ENCODE measurements around the gene THAP7. TPM values are rescaled to one million over a fixed set of nuclear protein-coding genes. Genes with fewer than 3 reads are reported as not detected.

Gene THAP7
- total and polyA plus RNA-seq, 2 of the 13 experiments (the other 11 are each of a cell fraction or from before 2014, with no cell fraction given), result 13.0 to 25.5 TPM

- TF ChIP-seq ARID5B (CRISPR knock-in tag; IDR thresholded peaks at IDR 0.05) (peak; percentile 70), ZSCAN25 (CRISPR knock-in tag; IDR thresholded peaks at IDR 0.05) (no peak), ZNF142 (CRISPR knock-in tag; IDR thresholded peaks at IDR 0.05) (no peak), ZNF414 (CRISPR knock-in tag; IDR thresholded peaks at IDR 0.05) (peak; percentile 91), DZIP1 (CRISPR knock-in tag; IDR thresholded peaks at IDR 0.05) (no peak), PLSCR1 (CRISPR knock-in tag; IDR thresholded peaks at IDR 0.05; ENCODE audit: borderline replicate concordance) (no peak), CEBPG (CRISPR knock-in tag; IDR thresholded peaks at IDR 0.05) (peak; percentile 13; the same call in 1 of the 2 replicates), TFDP2 (CRISPR knock-in tag; IDR thresholded peaks at IDR 0.05) (no peak), ZGPAT (CRISPR knock-in tag; IDR thresholded peaks at IDR 0.05) (peak; percentile 67; the same call in 1 of the 2 replicates), MAFG (CRISPR knock-in tag; IDR thresholded peaks at IDR 0.05) (no peak)
These were observed 21.9 kb downstream of the THAP7 start (continued) for GRCh38 chr22:20979940-20980453.
